Measurements from ENCODE around the gene WWOX.

GRCh38 chr16:79191933-79192332, 1092.5 kb downstream of the WWOX start:
- no peak for TF ChIP-seq MYC (IDR thresholded peaks at IDR 0.05; ENCODE audit: low read depth, low read length)
- no peak for TF ChIP-seq CTCF (IDR thresholded peaks at IDR 0.05; ENCODE audit: extremely low read depth in 1 of 2, insufficient read depth in 1 of 2, low read depth in 1 of 2, low read length in 2 of 2)
